ENCODE results near the gene GRK5. TPM values are rescaled to one million over a fixed set of nuclear protein-coding genes. Genes with fewer than 3 reads are reported as not detected.

The GRK5 gene
- total RNA-seq, 1 donor from 2014 or later = 163 TPM

- Mint-ChIP-seq H3K4me3 (ENCODE audit: unreplicated experiment) (peak overlapping the region; percentile 42), H3K27ac (ENCODE audit: unreplicated experiment) (no peak overlapping the region), H3K9me3 (ENCODE audit: unreplicated experiment) (peaks cover 8% of the 10 kb centered on the region), H3K27me3 (ENCODE audit: unreplicated experiment) (peaks cover 31% of the 10 kb centered on the region), H3K4me1 (ENCODE audit: unreplicated experiment) (peaks cover 10% of the 10 kb centered on the region), H3K36me3 (ENCODE audit: low read depth, unreplicated experiment) (peaks cover 61% of the 10 kb centered on the region)
- TF ChIP-seq CTCF (IDR thresholded peaks at IDR 0.05; ENCODE audit: unreplicated experiment) = no peak
- DNase-seq (ENCODE audit: low spot score) = no peak
Measured at GRCh38 chr10:119439922-119440321, 232.6 kb downstream of the GRK5 start.

DNA sequence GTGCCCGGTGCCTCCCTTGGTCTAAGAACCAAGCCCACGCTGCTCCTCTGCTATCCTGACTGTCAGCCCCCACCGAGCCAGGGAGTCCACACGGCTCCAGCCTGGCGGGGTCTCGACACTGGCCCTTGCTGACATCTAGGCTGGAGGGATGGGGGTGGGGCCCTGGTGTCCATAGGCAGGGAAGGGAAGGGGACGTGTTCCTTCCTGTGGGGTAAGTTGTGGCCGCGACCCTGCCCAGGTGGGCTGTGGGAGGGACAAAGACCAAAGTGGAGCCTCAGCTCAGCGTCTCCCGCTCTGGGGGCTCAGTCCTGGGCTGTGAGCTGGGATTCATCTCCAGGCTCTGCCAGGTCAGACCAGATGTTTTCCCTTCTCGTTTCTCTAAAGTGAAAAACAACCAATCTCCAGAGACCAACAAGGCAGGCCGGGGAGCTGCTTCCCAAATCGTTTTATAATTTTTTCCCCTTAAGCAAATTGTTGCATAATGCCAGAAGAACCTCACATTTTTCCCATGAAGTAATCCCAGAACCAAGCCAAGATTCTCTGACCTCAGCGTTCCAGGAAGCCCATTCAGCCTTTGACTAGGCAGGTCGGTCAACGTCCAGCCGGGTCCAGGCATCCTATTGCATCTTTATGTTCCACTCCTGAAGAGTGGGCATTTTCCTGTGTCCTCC is 233.9 kb downstream of the GRK5 start:
- H3K4me3 Mint-ChIP-seq (ENCODE audit: unreplicated experiment) = peak overlapping the region; percentile 48
- H3K27ac Mint-ChIP-seq (ENCODE audit: unreplicated experiment) = peak overlapping the region; percentile 54
- peaks cover 60% of the 10 kb centered on the region for H3K36me3 Mint-ChIP-seq (ENCODE audit: low read depth, unreplicated experiment)
- DNase-seq (ENCODE audit: low spot score) = no peak
- no peaks in the 10 kb centered on the region for H3K9me3 Mint-ChIP-seq (ENCODE audit: unreplicated experiment)
- TF ChIP-seq CTCF (IDR thresholded peaks at IDR 0.05; ENCODE audit: unreplicated experiment) = no peak
- peaks cover 31% of the 10 kb centered on the region for H3K27me3 Mint-ChIP-seq (ENCODE audit: unreplicated experiment)
- peaks cover 9% of the 10 kb centered on the region for H3K4me1 Mint-ChIP-seq (ENCODE audit: unreplicated experiment)

DNA sequence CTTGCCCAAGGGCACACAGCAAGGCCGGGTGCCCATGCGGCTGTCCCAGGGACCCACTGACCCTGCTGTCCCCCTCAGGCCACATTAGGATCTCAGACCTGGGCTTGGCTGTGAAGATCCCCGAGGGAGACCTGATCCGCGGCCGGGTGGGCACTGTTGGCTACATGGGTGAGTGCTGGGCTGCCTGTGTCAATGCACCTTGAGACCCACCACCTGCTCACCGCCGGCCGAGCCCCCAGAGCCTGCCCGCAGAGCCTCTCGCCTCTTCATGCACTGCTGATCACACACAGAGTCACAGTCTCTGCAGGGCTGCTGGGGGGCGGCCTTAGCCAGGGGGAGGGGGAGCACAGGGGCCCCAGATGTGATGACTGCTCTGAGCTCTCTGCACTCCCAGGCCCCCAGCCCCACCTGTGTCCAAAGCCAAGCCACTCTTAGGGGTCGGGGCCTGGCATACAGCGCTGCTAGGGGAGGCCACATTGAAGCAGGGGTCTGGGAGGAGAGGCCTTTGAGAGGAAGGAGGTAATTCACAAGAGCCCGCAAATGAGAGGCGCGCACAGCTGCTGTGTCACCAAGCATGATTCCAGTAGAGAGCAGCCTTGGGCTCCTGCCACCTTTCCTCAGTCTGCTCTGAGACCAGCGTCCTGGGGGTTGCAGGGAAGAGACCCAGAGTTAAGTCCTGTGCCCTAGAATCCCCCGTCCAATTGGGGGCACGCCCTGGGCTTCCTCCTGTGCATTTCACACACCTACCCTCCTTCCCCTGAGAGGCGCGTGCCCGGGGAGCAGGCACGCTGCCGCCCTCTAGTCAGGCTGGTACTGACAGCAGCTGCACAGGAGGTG is 234.8 kb downstream of the GRK5 start:
- Mint-ChIP-seq H3K9me3 (ENCODE audit: unreplicated experiment) (no peaks in the 10 kb centered on the region), H3K36me3 (ENCODE audit: low read depth, unreplicated experiment) (peaks cover 60% of the 10 kb centered on the region), H3K27me3 (ENCODE audit: unreplicated experiment) (peaks cover 31% of the 10 kb centered on the region), H3K27ac (ENCODE audit: unreplicated experiment) (no peak overlapping the region), H3K4me3 (ENCODE audit: unreplicated experiment) (no peak overlapping the region), H3K4me1 (ENCODE audit: unreplicated experiment) (peaks cover 9% of the 10 kb centered on the region)
- DNase-seq (ENCODE audit: low spot score) = no peak
- TF ChIP-seq CTCF (IDR thresholded peaks at IDR 0.05; ENCODE audit: unreplicated experiment) = no peak

GRCh38 chr10:119442758-119443060 is 235.3 kb downstream of the GRK5 start:
- Mint-ChIP-seq H3K4me3 (ENCODE audit: unreplicated experiment) (peak overlapping the region; percentile 82), H3K9me3 (ENCODE audit: unreplicated experiment) (no peaks in the 10 kb centered on the region), H3K27ac (ENCODE audit: unreplicated experiment) (peak overlapping the region; percentile 89), H3K36me3 (ENCODE audit: low read depth, unreplicated experiment) (peaks cover 60% of the 10 kb centered on the region), H3K4me1 (ENCODE audit: unreplicated experiment) (peaks cover 9% of the 10 kb centered on the region), H3K27me3 (ENCODE audit: unreplicated experiment) (peaks cover 33% of the 10 kb centered on the region)
- no peak for TF ChIP-seq CTCF (IDR thresholded peaks at IDR 0.05; ENCODE audit: unreplicated experiment)
- DNase-seq (ENCODE audit: low spot score) = no peak

DNA sequence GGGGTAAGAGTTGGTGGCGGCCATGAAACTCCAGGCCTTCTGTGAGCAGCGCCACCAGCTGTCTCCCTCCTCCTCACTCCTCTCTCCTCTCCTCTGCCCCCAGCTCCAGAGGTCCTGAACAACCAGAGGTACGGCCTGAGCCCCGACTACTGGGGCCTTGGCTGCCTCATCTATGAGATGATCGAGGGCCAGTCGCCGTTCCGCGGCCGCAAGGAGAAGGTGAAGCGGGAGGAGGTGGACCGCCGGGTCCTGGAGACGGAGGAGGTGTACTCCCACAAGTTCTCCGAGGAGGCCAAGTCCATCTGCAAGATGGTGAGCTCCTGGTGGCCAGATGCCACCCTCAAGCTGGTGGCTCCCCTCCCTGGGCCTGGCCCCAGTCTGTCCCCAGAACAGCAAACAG is 236.1 kb downstream of the GRK5 start:
- peaks cover 9% of the 10 kb centered on the region for H3K4me1 Mint-ChIP-seq (ENCODE audit: unreplicated experiment)
- peaks cover 56% of the 10 kb centered on the region for H3K36me3 Mint-ChIP-seq (ENCODE audit: low read depth, unreplicated experiment)
- H3K27me3 Mint-ChIP-seq (ENCODE audit: unreplicated experiment) = peaks cover 35% of the 10 kb centered on the region
- H3K9me3 Mint-ChIP-seq (ENCODE audit: unreplicated experiment) = no peaks in the 10 kb centered on the region
- no peak for DNase-seq (ENCODE audit: low spot score)
- H3K4me3 Mint-ChIP-seq (ENCODE audit: unreplicated experiment) = no peak overlapping the region
- H3K27ac Mint-ChIP-seq (ENCODE audit: unreplicated experiment) = peak overlapping the region; percentile 89
- no peak for TF ChIP-seq CTCF (IDR thresholded peaks at IDR 0.05; ENCODE audit: unreplicated experiment)

Data from endothelial cell (in vitro differentiated cells).